IPS DF 19.7 (cell line): Measurements from ENCODE around the gene HEPACAM2.

Source experiments
- DNase-seq: peaks from one replicate; pipeline ENCODE4 v3.0.0-alpha.2; 2013; ENCODE audit warnings: low read depth, low spot score

Gene HEPACAM2

DNA sequence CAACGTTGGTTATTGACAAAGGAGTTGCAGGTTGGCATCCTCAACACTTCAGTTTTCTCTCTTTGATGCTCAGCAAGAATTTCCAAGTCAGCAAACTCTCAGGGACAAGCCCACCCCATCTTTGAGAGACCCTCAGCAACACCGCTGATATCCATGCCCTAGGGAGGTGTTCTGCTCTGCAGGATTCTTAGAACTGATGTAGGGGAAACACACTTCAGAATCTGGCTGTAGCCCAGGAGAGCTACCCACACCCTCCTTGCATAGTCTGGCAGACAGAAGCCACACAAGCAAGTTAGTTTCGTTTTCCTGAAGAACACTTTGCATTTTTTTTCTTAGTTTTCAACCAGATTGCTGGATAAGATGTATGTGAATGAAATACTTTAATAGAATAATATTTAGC, 78.9 kb downstream of the HEPACAM2 start:
- DNase-seq, result no peak

DNA sequence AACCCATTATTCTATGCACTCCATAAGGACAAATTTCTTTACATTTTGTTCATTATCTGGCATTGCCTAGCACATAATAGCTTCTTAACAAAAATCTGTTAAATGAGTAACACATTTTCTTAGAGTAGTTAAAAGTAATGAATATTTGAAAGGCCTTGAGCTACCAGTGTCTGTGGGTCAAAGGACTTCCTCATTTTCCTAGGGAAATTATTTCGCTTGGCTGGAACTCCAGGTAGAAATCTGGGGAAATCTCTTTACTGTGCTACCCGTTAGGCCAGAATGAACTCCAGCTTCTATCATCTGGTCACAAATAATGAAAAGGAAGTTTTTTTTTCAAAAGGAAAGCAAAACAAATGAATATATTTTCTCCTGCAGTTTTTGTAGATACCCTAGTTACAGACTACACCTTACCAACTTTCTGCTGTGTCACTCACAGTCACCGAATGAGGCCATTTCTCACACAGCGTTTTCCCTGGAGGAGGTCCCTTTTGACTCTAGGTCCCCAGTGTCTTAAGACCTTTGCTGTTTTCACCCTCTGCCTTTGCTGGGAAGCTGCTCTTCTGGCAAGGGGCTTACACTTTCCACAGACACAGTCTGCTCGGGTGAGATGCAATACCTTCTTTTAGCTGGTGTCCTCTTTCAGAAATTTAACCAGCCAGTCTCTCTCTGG, 79.7 kb downstream of the HEPACAM2 start:
- DNase-seq, result no peak

GRCh38 chr7:93146036-93146435, 80.2 kb downstream of the HEPACAM2 start:
- no peak for DNase-seq

DNA sequence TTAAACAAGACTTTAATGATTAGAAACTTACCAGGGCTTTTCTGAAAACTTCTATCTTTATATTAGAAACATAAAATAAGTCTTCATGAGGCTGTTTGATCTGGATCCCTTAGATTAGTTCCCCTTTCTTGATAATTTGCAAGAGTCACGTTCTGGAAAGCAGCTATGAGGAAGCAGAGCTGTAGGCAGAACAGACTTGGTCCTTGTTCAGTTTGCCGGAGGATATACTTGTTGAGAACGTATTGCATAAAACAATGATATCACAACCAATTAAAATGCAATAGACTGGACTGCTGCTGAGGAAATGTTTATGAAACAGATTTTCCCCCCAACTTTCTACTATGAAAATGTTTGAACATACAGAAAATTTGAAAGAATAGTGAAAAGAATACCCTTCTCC, 80.9 kb downstream of the HEPACAM2 start:
- no peak for DNase-seq

- no peak for DNase-seq
These were observed 84.1 kb downstream of the HEPACAM2 start for GRCh38 chr7:93142127-93142526.

- DNase-seq, result no peak
These were observed 85.6 kb downstream of the HEPACAM2 start for GRCh38 chr7:93140582-93141191.

GRCh38 chr7:93138576-93138975, 87.7 kb downstream of the HEPACAM2 start:
- no peak for DNase-seq
